Measurements from ENCODE around the gene BICRA.

- TF ChIP-seq CTCF (IDR thresholded peaks at IDR 0.05; ENCODE audit: low read length) (no peak), EZH2 (optimal IDR thresholded peaks at IDR 0.05; ENCODE audit: low read depth, low read length) (no peak), EZH2phosphoT487 (IDR thresholded peaks at IDR 0.05; ENCODE audit: low read length) (no peak)
Observed at GRCh38 chr19:47745010-47745901, 136.3 kb downstream of the BICRA start, which contains the start of gene NOP53.
